Measurements from ENCODE around the gene TMIGD2.
A peak's percentile ranks its signal among the peaks of the same experiment; 100 is the strongest.

DNA sequence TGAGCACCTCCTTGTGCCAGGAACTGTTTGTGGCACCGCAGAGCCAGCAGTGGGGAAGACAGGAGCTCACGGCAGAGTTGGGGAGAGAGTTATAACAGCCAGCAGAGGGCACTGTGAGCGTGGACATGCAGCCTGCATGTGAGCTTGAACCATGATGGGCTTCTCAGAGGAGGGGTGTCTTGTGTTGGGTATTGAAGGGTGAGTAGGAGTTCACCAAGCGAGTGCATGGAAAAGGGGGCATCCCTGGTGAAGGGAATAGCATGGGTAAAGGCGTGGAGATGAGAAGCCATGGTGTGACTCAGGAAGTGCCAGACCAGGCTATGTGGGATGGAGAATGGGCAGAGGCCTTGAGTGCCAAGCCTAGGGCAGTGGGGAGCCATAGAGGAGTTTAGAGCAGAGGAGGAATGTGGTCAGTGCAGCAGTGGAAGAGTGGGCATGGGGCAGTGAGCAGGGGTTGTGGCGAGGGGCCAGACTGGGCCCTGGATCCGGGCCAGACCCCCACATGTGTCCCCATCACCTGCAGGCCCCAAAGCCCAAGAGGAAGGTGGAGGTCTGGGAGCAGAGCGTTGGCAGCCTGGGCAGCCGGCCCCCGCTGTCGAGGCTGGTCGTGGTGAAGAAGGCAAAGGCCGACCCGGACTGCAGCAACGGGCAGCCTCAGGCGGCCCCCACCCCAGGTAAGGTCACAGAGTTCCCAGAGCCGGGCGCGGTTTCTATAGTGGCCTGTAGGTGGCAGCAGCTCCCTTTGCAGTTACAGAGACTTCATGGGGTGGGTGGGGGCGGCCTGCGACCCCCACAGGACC is 34.9 kb downstream of the TMIGD2 start:
- TF ChIP-seq, protein P1, sequence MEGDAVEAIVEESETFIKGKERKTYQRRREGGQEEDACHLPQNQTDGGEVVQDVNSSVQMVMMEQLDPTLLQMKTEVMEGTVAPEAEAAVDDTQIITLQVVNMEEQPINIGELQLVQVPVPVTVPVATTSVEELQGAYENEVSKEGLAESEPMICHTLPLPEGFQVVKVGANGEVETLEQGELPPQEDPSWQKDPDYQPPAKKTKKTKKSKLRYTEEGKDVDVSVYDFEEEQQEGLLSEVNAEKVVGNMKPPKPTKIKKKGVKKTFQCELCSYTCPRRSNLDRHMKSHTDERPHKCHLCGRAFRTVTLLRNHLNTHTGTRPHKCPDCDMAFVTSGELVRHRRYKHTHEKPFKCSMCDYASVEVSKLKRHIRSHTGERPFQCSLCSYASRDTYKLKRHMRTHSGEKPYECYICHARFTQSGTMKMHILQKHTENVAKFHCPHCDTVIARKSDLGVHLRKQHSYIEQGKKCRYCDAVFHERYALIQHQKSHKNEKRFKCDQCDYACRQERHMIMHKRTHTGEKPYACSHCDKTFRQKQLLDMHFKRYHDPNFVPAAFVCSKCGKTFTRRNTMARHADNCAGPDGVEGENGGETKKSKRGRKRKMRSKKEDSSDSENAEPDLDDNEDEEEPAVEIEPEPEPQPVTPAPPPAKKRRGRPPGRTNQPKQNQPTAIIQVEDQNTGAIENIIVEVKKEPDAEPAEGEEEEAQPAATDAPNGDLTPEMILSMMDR (IDR thresholded peaks at IDR 0.05; ENCODE audit: low read depth, low read length, missing input control) = peak; percentile 79
- peak; percentile 77 to 84 for TF ChIP-seq RAD21 (IDR thresholded peaks at IDR 0.05)
- TF ChIP-seq JUND (IDR thresholded peaks at IDR 0.05) = no peak
- TF ChIP-seq, protein P2, sequence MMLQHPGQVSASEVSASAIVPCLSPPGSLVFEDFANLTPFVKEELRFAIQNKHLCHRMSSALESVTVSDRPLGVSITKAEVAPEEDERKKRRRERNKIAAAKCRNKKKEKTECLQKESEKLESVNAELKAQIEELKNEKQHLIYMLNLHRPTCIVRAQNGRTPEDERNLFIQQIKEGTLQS (IDR thresholded peaks at IDR 0.05) = no peak
- TF ChIP-seq, protein P3, sequence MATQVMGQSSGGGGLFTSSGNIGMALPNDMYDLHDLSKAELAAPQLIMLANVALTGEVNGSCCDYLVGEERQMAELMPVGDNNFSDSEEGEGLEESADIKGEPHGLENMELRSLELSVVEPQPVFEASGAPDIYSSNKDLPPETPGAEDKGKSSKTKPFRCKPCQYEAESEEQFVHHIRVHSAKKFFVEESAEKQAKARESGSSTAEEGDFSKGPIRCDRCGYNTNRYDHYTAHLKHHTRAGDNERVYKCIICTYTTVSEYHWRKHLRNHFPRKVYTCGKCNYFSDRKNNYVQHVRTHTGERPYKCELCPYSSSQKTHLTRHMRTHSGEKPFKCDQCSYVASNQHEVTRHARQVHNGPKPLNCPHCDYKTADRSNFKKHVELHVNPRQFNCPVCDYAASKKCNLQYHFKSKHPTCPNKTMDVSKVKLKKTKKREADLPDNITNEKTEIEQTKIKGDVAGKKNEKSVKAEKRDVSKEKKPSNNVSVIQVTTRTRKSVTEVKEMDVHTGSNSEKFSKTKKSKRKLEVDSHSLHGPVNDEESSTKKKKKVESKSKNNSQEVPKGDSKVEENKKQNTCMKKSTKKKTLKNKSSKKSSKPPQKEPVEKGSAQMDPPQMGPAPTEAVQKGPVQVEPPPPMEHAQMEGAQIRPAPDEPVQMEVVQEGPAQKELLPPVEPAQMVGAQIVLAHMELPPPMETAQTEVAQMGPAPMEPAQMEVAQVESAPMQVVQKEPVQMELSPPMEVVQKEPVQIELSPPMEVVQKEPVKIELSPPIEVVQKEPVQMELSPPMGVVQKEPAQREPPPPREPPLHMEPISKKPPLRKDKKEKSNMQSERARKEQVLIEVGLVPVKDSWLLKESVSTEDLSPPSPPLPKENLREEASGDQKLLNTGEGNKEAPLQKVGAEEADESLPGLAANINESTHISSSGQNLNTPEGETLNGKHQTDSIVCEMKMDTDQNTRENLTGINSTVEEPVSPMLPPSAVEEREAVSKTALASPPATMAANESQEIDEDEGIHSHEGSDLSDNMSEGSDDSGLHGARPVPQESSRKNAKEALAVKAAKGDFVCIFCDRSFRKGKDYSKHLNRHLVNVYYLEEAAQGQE (IDR thresholded peaks at IDR 0.05) = no peak
- TF ChIP-seq TAF1 (conservative IDR thresholded peaks at IDR 0.05) = no peak
- TF ChIP-seq HNF4A (conservative IDR thresholded peaks at IDR 0.05) = no peak
